Renal cortex interstitium (tissue), 11 donors: Measurements from ENCODE around the gene FNDC3A. TPM values are rescaled to one million over a fixed set of nuclear protein-coding genes. Genes with fewer than 3 reads are reported as not detected.
A peak's percentile ranks its signal among the peaks of the same experiment; 100 is the strongest.

Experiments
- DNase-seq, 11 donors: peaks; one replicate each; pipeline ENCODE4 v3.0.0-alpha.2; 2013; ENCODE audit warnings: low read depth in 9 of 11, low spot score in 4 of 11; ENCODE audit errors: extremely low read depth in 1 of 11
- polyA plus RNA-seq, 3 donors: library from polyadenylated mRNA; unstranded; fragments of 120-200 nt; gene quantifications; one replicate each; pipeline ENCODE4 v1.2.1, GENCODE V29; 2013; ENCODE audit not compliant: insufficient read length in 3 of 3

Gene FNDC3A
- polyA plus RNA-seq, 3 donors = 71.0 to 88.5 (median 86.9) TPM

DNA sequence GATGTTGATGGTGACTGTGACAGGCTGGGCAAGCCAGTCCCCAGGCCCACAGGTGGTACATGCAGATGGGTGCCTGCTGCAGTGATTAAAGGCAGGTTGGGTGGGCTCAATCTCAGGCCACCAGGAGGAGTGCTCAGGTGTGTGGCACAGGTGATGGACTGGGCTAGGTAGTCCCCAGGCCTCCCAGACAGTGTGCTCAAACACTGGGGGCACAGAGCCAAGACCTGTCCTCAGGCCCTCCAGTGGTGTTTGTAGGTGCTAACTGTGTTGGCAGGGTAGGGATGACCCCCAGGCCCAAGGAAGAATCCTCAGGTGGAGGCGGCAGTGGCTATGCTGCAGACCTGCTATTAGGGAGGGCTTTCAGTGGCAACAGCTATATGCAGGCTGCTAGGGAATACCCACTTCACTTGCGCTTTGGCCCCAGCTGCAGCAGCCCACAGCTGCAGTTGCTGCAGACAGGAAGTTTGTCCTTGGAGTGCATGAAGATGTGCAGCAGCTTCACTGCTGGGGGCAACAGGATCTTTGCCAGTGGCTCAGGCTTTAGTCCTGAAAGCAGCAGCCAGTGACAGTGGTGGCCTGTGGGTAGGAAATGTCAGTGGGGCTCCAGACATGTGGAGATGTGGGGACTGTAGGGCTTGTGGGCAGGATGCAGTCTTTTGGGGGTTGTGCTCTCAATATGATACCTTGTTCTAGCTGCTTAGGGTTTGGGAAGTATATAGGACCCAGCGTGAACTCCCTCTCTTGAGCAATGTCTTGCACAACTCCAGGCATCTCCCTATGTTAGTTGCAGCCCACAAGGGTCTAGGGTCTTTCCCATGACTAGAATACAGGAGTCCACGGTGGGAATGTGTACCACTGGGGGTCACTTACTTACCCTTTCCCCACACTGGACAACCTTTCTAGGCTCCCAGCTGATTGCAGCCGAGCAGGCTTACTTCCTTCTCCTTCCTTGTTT lies 190.4 kb downstream of the FNDC3A start:
- no peak for DNase-seq

DNA sequence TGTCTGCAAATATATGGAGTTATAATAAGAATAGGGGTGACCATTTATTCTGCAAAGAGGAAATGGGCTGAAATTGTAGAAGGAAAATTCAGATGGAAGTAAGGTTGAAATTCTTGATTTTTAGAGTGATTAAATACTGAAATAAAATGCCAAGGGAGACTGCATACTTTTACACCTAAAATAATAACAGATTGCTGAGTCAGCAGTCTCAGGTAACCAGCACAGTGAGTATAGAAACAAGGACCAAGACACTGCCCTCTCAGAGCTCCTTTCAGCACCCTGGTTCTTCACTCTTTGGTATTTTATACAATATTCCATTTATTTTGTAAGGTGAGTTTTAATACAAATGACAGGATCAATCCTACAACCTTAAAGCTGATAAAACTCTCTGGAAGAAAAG lies 195.6 kb downstream of the FNDC3A start:
- no peak for DNase-seq

DNA sequence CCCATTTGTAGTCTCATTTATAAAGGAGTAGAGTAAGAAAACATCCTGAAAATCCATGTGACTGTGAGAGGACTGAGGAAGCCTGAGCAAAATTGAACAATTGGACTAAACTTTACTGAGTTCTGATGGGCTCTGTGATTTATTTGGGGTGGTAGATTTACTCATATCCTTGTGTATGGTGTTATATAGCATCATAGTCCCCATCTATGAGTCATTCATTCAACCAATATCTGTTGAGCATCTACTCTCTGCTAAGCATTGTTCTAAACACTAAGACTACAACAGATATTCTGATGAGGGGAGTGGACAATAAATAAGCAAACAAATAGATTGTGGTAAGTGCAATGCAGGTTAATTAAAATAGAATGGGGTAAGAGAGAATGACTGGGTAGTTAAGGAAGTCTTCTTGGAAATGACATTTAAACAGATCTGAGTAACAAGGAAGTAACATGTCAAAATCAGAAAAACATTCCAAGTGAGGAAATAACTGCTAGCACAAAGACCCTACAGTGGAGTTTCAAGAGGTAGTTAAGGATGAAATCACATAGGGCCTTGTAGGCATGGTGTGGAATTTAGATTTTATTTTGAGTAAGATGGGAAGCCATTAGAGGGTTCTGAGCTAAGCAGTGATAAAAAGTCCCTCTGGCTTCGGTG lies 208.1 kb downstream of the FNDC3A start:
- DNase-seq = no peak

DNA sequence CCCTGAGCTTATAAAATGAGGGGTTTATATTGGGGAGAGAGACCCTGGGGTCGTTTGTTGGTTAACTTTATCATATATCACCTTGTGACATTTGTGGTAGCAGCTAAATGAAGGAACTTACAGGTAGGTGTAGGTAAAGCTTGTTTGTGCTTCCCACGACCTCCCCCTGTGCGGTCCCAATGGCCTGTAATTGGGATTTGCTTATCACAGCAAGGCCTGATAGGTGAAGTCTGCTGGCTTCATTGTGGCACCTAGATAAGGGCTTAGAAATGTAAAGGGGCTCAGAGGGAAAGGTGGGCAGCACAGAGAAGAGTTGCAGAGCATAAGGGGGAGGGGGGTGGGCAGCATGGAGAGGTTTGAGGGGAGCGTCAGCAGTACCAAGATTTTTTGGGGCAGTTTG lies 208.9 kb downstream of the FNDC3A start:
- DNase-seq = no peak

DNA sequence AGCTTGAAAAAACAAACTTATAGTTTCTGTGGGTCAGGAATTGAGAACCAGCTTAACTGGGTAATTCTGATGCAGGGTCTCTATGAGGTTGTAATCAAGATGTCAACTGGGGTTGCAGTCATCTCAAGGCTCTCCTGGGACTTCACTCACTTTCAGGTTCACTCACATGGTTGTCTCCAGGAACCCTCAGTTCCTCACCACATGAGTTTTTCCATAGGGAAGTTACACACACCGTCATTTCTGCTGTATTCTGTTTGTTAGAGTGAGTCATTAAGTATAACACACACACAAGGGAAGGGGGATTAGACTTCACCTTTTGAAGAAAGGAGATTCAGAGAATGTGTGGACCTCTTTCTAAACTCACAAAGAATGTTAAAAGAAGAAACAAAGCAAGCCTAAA lies 209.6 kb downstream of the FNDC3A start:
- DNase-seq = no peak

DNA sequence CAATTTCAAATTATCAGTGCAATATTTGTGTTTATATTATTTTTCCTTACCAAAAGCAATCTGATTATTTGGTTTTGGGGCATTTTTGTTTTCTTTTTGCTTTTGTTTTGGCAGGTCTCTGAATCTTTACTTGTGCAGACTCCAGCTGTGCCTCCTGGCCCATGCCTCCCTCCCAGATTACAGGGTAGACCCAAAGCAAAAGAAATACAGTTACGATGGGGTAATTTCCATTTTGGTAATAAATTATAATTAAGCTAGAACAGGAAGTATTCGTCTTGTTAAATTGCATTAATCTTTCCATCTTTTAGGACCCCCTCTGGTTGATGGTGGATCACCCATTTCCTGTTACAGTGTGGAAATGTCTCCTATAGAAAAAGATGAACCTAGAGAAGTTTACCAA lies 215.2 kb downstream of the FNDC3A start:
- DNase-seq = no peak

DNA sequence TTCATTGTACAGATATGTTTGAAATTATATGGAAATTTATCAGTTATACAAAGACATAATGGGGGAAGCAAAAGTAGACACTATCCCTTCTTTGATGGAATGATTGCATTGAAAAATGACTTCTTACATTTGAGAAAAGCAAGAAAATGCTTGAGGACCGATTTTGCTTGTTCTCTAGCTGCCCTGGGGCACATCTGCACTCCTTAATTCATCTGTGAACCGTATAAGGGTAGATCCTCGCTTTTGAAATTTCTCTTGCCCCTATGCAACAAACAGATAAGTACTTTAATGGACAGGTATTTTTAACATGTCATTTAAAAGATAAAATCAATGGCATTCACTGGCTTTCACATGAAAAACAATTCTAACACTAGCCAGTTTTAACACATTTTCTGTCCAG lies 230.9 kb downstream of the FNDC3A start:
- no peak for DNase-seq

DNA sequence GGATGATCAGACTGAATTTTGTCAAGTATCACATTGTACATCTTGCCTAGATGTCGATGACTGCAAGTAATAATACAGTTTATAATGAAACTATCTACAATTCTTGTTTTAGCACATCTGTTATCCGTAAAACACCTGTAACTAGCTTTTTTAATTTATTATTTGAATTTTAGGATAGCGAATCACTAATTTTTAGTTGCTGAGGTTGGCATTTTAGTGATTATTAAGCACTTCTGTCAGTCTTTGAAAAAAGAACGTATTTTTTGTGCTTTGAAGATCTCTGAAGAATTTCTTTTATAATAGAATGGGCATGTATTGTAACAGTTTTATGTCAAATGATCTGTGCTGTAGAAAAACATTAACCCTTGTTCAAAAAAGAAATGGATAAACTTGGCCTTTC lies 232.9 kb downstream of the FNDC3A start:
- DNase-seq = no peak

DNA sequence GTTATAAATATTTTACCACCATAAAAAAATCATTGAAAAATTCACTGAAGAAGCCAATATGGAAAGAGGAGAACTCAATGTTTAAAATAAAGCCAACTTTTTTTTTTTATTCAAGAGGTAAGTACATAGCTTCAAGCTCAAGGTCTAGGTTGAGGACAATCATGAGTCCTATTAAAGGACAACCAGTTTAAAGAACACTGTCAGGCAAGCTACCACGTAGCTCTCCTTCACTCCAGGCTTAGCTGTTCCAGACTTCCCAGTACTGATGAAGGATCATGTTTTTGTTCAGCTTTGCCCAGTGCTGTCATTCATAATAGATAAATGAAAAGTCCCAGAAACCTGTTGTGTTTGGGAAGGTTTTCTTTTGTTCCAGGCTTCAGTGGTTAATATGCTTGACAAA lies 234.4 kb downstream of the FNDC3A start:
- no peak for DNase-seq

DNA sequence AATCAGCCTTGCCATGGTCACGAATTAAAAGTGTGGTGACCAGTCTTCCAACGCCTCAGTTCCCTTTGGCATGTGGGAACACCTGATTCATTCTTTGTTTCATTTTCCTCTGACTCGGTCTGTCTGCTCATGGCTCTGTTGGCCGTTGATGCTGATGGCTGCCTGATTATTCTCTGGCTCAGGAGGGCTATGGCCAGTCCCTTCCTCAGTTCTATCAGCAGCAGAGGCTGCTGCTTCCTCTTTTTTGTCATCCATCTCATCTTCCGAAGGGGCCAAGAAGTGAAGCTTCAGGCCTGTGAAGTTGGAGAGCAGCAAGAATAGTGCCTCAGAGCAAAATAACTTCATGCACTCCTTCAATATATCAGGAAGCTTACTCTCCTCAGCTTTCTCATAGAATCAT lies 235.0 kb downstream of the FNDC3A start:
- DNase-seq = no peak

DNA sequence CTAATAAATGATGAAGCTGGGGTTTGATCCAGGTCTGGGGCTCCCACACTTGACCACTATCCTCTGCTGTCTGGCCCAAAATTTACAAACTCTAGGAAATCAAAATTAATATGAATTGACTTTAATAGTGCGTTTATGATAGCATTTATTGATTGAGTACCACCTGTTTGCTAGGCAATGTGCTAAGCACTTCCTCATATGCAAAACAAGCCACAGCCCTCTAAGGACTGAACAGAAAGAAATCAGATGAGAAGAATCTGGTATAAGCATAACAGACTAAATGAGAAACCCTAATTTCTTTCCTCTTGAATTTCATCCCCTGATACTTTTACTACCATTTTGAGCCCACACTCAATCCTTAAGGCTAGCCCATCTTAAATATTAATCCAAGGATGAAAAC lies 237.8 kb downstream of the FNDC3A start:
- no peak for DNase-seq

DNA sequence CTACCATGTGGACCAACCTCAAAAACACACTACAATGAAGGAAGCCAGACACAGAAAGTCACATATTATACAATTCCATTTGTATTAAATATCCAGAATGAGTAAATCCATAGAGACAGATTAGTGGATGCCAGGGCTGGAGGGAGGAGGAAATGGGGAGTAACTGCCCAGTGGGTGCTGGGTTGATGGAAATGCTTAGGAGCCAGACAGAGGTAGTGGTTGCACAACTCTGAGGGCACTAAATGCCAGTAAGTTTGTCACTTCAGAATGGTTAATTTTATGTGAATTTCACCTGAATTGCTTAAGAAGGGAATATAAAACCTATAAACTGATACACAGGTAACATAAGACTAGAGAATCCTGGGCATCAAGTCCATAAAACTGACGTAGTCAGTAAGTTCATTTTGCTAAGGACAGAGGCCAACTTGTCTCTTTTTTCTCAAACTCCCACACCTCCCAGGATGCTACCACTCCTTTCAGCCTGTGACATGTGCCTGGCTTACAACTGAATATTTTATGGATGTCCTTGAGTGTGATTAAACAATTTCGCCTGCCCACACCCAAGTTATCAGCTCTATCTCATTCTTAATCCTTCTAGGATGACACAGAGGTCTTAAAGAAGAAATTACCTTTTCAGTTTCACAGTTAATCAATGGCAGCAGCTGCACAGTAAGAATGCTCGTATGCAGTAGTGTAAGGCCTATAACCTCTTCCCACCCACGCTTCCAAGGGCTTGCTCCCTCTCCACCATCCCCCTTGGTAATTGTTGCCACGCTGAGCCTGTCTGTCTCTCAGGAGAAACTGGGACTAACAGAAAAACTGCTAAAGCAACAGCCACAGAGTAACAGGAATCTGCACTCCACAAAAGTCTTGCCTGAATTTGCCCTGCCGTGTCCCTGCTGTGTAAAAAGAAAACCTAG lies 238.5 kb downstream of the FNDC3A start:
- no peak for DNase-seq

DNA sequence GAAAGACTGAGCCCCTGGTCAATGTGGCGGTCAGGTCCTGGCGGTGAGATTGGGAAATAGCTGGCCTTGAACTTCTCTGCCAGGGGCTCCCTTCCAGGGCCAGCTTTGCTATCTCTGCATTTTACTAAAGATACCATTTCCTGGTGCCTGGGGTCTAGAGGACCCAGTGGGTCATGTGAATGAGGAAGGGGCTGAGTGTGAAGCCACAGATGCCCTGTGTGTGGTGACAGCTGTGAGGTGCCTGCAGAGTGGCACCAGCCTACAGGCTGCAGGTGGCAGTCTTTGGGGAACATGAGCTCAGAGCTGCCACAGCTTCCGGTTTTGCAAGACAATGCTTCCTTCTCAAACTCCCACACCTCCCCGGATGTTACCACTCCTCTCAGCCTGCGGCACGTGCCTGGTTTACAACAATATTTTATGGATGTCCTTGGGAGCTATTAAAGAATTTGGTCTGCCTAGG lies 239.2 kb downstream of the FNDC3A start:
- no peak for DNase-seq

DNA sequence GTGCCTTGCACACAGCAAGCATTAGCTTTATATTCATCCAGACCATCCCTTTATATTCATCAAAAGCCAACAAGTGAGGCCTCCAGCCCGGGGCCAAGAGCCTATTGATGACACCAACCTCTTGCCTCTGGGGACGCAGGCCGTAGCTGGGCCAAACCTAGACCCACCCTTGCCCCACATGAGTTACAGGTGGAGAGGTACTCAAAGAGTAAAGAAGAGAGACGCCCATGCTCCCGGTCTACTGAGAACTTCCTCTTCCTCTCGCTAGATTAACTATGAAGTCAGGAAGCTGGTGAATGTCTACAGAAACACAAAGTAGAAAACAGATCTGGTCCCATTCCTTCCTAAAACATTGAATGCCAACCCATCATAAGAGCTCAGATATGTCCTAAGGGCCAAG lies 240.6 kb downstream of the FNDC3A start:
- DNase-seq = no peak

DNA sequence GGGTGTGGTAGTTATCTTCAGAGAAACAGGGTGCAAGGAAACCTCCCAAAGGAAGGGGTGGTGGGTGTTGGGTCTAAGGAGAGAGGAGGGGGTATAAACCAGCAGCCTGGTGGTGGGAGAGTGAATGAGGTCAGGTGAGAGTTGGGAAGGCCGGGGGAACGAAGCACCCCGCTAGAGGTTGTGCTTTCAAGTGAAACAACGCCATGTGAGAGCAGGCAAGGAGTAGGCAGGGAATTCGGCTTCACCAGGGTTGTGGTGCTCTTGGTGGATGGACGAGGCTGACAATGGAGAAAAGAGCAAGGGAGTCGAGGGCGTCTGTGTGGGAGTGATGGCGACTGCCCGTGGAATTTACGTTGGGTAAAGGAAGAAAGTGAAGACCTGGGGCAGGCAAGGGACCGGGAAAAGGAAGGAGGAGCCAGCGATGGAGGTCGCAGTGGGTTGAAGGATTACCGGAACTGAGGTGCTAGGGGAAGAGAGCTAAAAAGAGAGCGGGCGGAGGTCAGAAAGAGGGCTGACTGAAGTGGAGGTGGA lies 242.3 kb downstream of the FNDC3A start:
- DNase-seq = no peak

DNA sequence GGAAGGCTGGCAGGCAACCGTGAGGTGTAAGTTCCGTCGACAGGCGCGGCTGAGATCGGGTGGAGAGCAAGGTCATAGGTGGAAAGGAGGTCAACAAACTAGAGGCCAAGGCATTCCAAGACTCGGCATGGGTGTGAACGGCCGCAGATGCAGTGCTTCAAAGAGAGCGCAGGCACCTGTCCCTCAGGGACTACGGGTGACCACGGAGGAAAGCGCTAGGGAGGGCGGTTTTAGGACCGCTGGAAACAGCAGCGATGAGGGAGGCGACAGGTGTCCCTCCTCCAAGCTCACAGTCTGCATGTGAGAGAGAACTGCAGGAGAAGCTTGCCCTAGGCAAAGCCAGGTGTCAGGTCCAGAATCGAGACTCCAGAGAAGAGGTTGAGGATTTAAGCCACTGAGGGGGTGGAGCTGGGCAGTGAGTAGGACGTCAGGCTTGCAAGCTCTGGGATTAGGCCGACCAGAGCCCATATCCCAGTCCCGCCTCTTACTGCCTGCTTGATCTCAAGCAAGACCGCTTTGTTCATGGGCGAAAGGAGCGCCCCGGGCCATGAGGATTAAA lies 242.9 kb downstream of the FNDC3A start:
- DNase-seq = peak in 2 of 11 donors; percentile 10 to 16

DNA sequence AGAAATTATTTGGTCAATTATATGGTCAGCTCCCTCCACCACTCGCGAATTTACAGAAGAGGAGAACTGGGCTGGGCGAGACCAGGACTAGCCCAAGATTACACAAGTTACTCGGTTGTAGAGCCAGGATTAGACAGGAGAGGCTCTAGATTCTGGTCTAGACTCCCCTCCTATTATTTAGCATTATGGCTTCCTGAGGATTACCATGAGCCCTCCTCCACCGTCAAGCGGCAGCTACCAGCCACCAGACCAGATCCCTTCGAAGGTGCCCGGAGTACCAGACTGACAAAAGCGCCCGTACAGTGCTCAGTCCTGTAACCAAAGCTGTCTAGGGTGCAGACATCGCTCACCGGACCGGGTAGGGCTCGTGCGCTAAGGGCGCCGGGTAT lies 243.9 kb downstream of the FNDC3A start:
- peak in 1 of 11 donors; percentile 7 for DNase-seq

DNA sequence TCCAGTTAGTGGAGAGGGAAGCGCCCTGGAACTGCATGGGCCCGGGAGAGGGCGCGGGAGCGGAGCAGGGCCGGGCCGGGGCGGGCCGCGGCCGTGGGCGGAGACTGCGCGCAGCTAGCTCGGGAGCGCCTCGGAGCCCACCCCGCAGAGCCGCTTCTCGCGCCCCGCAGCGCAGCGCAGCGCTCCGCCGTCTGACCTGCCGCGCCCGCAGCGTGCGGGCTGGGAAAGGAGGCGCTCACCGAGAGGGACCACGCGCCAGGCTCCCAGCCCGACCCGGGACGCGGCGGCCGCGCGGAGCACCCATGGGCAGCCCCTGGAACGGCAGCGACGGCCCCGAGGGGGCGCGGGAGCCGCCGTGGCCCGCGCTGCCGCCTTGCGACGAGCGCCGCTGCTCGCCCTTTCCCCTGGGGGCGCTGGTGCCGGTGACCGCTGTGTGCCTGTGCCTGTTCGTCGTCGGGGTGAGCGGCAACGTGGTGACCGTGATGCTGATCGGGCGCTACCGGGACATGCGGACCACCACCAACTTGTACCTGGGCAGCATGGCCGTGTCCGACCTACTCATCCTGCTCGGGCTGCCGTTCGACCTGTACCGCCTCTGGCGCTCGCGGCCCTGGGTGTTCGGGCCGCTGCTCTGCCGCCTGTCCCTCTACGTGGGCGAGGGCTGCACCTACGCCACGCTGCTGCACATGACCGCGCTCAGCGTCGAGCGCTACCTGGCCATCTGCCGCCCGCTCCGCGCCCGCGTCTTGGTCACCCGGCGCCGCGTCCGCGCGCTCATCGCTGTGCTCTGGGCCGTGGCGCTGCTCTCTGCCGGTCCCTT lies 244.5 kb downstream of the FNDC3A start, which contains the start of gene MLNR:
TSS of gene MLNR (plus strand) at position 303 of the 820 bp plus-strand sequence. CDS start at position 303, 0 bp downstream.
- peak in 2 of 11 donors; percentile 22 for DNase-seq
